HG03139 (cell line): ENCODE measurements around the gene PIP4K2A.
A peak's percentile ranks its signal among the peaks of the same experiment; 100 is the strongest.

Source experiments
- ATAC-seq: cut with Tn5 transposase; IDR thresholded peaks from one replicate; pipeline ENCODE4 v1.9.1; 2021; ENCODE audit not compliant: unreplicated experiment

The PIP4K2A gene

DNA sequence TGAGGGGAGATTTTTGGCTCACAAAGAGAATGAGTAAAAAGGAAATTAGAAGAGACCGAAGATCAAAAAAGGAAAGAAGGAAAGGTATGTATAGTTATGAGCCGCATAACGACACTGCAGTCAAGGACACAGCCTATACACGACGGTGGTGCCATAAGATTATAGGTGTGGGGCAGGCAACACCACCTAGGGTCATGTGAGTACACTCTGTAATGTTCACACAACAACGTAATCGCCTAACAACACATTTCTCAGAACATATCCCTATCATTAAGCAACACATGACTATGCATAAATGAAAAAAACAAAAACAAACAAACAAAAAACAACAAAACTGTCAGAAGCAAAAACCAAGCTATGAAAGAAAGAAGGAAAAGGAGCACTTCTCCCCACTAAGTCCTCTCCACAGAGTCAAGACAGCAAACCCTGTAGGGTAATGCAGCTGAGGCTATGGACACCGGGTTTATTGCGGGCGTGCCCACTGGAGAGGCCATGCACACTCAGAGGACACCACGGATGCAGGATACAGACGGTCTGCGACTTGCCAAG is 45.1 kb downstream of the PIP4K2A start:
- ATAC-seq: no peak

DNA sequence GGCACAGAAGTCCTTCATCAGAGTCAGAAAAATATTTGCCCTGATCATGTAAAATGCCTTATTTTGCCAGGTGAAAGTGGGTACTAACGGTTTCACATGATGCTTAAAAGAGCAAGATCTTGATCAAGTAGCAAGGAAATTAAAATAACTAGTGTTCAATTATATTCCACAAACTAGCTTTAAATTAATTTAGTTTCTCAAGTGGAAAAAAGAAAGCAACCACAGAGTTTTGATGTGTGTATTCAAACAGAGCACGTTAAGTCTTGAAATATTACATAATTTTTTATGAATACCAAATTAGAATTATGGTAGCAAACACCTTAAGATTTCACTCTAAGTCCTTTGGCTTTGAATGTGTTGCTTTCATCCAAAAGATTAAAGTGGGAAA is 47.3 kb downstream of the PIP4K2A start:
- ATAC-seq: no peak

DNA sequence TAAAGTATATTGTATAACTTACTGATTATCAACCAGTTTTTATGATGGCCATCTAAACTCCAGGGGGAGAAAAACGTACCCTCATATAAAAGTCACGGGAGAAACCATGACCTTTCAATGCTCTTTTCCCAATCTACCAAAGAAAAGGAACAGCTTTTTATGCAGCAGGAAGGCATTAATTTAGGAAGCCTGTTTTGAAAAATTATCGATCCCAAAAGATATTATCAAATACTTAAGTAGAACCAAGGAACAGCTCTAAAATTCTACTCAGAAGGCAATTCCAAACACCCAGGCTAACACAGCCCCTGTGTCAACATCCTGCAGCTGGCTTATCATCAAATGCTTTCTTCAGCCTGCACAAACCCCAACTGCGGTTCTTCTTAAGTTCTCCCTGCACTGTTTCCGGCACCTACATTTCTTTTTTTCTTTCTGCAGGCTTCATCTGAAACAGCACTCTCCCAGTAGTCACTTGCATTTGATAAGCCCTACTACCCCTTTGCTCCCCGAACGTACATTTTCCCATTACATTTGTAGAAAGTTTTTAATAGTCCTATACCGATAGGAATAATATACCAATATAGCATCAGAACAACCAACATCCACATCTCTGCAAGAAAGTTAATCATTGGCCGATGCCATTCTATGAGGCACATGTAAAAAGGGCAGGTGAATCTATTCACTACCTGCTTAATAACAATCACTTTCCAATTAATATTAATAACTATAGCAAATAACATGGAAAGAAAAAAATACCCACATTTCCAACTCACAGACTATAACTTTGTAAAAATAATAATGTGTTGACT is 47.9 kb downstream of the PIP4K2A start:
- ATAC-seq: peak; percentile 68

DNA sequence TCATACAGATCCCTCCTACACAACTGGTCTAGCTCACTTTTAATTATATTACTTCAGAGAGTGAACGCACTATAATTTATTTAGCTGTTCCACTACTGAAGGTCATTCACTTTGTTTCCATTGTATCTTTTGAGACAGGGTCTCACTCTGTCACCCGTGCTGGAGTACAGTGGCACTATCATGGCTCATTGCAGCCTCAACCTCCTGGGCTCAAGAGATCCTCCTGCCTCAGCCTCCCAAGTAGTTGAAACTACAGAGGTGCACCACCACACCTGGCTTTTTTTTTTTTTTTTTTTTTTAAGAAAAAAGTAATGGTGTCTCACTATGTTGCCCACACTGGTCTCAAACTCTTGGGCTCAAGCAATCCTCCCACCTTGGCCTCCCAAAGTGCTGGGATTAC is 49.0 kb downstream of the PIP4K2A start:
- ATAC-seq: no peak

DNA sequence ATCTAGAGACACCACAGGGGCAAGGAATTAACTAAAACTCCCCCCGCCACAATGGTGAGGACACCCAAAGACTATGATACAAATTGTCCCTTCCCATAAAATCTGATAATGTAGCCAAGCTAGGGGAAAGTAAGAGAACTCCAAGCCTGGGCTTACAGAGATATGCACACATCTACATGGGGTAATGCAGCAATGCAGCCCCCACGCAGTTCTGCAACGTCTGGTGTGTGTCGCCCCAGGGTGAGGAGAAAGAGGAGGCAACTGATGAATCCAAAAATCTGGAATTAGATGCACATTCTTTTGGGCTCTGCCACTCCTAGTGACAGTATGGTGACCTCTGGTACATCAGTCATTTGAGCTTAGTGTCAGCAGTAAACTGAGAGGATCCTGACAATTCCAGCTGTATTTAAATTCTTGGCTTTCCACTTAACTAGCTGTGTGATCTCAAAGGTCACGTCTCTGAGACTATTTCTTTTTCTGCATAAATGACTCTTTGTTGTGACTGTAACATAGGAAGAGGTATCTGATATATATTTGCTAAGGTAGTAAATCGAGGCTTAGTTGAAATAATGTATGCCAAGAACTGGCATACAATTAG is 51.5 kb downstream of the PIP4K2A start:
- ATAC-seq: no peak

DNA sequence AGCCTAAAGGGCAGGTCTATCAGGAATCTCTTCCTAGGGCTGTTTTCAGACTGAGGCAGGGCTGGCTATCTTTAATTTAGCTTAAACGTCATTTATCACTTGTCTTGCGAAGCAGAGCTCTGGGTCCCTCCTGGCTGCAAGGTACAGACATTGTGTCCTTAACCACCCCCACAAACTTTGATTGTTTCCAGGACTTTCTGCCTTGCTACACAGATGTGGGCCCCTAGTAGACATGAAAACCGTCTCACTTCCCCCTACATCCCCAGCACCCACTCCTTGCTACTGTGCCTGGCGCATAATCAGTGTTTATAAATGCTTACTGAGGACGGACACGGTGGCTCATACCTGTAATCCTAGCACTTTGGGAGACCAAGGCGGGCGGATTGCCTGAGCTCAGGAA is 54.5 kb downstream of the PIP4K2A start:
- no peak for ATAC-seq

DNA sequence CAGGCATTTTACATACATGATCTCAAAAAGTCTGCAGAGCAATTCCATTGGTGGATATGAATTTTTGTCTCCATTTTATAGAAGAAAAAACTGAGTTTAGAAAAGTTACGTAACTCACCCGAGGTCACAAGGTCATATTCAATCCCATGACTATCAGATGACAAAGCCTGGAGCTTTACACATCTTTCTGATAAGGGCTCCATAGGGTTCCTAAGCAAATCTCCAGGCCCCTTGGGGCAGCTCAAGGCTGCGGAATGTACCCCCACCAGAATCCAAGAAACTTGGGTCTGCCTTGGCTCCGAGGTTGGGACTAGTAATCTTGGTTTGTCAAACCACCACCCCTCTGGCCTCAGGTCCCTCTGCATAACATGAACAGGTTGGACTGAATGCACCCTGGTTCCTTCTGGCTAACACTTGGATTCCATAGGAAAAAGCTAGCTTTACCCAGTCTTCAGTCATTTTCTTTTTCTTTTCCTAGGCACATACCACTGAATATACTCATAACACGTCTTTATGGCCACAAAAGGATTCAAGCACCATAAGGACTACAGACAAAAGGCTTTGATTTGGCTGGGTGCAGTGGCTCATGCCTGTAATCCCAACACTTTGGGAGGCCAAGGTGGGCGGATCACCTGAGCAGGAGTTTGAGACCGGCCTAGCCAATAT is 55.5 kb downstream of the PIP4K2A start:
- ATAC-seq: no peak

DNA sequence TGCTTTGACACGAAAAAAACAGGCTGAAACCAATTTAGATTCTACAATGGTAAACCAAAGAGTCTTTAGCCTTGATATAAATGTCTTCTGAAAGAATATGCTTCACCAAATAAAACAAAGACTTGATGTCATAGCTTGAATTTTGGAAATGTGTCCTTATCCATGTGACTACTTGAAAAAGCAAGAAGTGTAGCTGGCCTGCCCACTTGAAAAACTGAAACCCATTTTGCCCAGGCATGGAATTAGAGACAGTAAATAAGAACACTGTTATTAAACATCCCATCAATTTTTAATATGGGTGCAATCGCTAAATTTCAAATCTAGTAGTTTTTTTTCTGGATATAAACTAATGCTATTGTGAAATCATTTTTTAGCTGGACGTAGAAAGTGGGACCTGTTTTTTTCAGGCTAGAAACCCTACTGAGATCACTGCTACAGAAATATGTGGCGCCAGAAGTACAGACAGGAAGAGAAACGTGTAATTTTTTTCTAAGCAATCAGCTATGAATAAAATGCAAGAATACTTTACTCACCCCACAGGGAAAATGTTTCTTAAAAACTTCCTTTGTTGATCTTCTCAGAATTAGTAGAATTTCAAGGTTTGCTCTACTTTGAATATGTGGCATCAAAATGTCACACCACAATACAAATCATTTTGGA is 56.7 kb downstream of the PIP4K2A start:
- ATAC-seq: no peak

DNA sequence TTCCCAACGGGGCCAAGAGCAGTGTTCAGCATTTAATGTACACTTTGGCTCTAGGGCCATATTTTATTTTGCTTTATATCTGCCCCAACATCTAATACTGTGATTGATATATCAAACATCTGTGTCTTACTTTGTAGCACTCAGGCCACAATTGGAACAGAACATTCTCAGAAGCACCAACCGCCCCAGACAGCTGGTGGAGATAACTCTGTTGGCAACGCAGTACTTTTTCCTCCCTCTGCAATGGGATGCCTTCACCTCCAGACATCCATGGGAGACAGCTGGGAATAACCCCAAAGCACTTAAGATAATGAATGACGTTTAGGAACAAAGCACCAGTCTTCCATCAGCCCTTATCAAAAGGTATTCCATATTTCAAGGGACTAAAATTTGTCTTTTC is 57.4 kb downstream of the PIP4K2A start:
- no peak for ATAC-seq

DNA sequence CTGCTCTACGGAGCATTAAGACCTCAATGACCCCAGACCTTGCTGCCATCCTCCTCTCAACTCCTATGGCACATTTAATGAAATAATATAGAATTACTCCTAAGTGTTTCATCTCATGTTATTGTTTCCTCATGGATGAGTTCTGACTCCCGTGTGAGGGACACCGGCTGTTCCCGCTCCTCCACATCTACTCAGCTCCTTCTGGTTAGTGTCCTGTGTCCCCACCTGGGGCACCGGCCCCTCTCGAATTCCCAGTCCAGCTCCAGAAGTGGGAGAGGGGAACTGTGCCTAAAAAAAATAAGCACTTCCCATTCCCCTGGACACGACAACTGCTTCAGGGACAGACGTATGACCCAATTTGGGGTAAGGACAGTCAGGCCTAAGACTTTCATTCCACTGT is 58.3 kb downstream of the PIP4K2A start:
- no peak for ATAC-seq

DNA sequence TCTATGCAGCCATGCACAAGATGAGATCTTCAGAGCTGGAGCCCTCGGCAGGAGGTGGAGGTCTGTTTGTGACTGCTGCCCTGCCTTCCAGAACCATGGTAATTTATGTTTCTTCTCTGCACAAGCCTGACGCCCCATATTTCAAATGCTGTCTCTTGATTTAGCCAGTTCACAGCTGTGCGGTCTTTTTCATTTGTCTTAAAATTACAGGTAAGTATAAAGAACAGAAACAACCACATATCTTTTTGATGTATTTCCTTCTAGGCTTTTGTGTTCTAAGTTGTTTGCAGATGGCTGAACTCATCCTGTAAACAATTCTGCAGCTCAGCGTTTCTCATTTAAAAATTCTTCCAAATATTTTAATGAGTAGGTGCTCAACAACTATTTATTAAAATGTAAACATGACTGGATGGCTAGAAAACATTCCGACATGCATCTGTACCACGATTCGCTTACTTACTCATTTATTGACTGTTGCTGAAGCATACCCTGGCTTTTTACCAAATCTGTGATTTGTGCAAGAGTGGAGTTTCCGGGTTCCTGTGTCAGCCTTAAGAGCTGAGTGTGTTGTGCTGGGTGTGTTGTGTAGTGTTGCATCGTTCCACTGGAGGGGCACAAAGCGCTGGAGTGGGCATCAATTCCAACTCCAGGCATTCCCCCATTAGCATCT is 58.9 kb downstream of the PIP4K2A start:
- ATAC-seq: no peak

DNA sequence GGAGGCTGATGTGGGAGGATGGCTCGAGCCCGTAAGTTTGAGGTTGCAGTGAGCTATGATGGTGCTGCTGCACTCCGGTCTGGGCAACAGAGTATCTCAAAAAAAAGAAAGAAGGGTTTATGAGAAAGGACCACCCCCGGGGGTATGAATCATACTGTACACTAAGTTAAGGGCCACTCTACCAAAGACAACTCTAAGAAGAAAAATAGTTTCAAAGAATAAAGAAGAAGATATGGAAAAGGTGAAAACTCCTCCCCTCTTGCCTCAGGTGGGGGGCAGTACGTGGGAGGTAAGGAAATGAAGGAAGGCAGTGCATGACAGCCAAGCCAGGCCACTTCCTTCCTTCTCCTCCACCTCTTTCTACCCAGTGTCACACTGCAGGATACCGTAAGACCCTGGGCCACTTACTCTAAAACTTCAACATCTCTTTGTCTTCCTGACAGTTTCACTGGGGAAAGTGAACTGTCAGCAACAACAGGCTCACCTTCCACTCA is 61.3 kb downstream of the PIP4K2A start:
- no peak for ATAC-seq

DNA sequence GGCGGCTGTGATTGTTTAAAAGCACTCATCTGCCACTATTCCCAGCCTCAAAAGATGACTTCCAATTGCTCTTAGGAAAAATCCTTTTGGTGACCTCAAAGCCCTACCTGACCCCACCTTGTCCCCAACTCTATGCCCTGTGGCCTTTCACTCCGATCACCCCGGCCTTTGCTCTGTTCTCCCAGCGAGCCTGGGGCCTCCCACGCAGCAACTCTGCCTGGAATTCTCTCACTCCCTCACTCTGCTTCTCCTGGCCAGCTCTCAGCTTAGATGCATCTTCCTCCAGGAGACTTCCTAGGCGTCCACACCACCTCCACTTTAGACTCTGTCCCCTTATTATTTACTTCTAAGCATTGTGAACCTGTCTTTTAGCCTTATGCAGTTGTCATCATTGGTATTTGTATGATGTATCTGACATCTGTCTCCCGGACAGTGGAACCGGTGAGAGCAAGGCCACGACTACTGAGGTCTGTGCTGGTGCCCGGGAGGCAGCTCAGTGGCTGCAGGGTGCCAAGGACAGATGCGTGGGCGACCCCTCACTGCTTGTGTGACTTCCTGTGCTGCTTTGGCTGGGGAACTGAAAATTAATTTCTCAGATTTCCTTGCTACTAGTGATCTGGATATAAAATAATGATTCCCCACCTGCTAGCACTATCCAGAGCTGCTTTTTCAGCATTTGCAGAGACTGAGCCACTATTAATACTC is 63.0 kb downstream of the PIP4K2A start:
- ATAC-seq: no peak

DNA sequence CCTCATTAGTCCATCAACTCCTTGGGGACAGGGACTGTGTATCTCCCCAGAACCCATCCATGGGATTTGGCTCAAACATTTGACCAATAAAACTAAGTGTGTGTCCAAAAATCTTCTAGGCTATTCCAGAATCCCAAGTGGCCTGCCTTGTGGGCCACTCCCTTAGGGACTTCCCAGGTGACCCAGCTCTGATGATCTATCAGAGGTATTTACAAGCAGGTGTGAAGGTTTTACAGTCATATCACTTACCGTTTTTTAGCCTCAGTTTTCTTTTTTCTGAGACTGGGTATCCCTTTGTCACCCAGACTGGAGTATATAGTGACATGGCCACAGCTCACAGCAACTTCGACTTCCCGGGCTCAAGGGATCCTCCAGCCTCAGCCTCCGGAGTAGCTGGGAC is 64.4 kb downstream of the PIP4K2A start:
- ATAC-seq: no peak

DNA sequence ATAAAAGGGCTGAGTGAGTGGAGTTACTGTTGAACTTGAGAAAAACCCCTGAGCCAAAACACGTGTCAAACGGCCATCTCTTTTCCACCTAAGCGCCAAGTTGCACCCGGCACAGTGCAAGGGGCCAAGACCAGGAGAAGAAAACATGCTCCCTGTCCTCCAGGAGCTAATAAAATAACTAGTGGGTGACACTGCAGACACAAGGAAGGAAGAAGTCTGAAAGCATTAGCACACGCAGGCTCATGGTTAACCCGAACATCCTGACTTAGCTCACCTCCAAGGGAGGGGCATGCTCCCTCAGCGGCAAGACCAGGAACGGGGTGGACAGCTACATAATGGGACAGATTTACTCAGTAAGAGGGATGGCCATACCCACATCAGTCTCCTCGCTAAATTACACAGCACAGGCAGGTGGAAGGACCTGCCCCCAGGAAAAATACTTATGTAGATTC is 65.0 kb downstream of the PIP4K2A start:
- no peak for ATAC-seq

DNA sequence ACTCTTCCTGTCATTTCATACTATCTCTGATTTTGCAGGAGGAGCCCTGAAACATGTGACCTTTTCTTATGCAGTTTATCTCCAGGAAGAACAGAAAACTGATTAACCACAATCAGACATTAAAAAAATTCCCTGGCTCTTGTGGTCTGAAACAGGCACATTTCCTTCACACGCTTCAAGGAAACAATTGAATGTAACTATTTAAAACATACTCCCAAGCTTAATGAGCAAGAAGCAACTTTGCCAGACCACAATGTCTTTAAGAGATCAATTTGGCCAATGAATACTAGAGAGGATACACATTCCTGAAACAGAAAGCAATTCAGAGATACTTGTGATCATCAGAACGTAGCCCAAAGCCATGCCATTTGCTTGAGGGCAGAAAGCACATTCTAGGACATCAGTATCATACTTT is 65.8 kb downstream of the PIP4K2A start:
- ATAC-seq: no peak

DNA sequence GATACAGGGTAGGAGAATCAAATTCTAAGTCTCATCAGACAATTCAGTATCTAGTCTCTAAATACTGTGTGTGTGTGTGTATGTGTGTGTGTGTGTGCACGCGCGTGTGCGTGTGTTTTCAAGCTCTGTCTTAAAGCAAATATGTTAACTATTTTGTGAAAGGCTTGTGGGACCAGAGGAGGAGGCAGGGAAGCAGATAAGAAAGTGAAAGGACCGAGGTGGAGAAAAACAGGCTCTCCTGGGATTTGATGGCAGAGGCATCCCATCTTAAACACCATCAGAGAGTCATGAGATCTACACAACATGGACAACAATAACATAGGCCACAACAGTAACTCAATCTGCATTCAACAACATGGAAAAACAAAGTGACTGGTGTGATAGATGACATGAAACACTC is 67.1 kb downstream of the PIP4K2A start:
- ATAC-seq: no peak

DNA sequence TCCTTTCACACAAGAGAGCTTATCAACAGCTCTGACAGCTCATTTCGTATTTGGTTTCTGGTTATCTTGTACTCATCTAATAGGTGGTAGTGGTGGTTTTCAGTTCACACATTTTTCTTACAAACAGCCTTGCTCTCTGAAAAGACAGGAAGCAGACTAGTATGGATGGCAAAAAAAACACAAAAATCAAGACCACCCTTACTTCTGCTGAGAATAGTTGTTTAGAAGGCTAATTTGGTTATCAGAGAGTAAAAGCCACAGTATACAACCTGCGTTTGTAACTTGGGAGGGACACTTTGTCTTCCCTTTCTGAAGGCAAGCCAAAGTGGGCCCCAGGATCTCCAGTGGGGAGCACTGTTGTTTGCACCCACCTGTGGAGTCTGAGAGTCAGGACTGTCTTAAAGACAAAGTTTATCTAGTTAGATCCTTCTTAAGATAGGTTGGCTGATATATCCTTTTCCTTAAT is 68.0 kb downstream of the PIP4K2A start:
- ATAC-seq: peak; percentile 60

DNA sequence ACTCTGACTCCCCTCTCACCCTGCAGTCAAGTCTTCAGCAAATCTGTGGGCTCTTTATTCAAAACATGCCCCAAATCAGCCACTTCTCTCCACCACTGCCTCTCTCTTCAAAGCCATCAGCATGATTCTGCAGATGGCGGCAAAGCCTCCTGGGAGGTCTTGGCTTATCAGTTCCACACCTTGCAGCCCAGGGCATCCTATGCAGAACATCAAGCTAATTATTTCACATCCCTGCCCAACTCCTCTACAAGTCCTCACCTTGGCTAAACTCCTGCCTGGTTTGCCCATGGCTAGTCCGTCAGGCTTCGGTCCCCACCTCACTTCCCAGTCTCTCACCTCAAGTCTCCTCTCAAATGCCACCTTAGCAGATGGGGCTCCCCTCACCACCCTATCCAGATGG is 70.2 kb downstream of the PIP4K2A start:
- no peak for ATAC-seq

DNA sequence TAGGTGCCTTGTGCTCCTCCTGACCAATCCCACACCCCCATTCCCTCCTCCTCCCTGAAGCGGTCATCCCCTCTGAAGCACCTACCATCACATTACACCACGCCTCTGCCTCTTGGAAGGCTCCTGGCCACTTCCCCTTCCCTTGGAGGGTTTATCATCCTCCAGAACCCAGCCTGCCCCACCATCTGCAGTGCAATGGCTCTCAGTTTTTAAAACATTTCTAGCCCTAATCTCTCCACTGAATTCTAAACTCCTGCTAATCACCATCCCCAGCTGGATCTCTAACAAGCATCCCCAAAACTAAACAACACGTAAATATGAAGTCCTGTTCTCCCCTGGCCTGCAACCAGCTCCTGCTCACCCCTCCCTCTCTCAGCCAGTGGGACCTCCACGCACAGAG is 70.6 kb downstream of the PIP4K2A start:
- no peak for ATAC-seq
